GM12801 (cell line): Measurements from ENCODE around the gene TMEM107.

ENCODE experiments used
- TF ChIP-seq, protein P1 (sequence below): IDR thresholded peaks from one replicate; pipeline ENCODE4 v1.5.1; 2011; ENCODE audit warnings: control low read depth; ENCODE audit not compliant: insufficient read length; ENCODE audit errors: extremely low read depth

Gene TMEM107

DNA sequence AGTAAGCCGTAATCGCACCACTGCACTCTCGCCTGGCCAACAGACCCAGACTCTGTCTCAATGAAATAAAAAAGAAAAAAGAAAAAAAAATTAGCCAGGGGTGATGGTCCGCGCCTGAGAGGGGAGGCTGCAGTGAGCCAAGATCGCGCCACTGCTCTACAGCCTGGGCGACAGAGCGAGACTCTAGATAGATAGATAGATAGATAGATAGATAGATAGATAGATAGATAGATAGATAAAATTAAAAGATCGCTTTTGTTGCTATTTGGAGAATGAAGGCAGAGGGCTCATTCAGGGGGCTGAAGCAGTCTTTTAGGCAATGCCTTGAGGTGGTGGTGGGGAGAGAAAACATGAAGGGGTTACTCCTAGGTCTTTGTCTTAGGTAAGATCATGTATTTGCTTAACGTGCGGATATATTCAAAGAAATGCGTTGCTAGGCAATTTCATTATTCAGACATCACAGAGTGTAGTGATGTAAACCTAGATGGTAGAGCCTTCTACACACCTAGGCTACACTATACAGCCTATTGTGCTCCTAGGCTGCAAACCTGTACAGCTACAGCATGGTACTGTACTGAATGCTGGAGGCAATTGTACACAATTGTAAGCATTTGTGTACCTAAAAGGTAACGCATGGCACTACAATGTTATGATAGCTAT is 47.9 kb downstream of the TMEM107 start:
- TF ChIP-seq, protein P1, sequence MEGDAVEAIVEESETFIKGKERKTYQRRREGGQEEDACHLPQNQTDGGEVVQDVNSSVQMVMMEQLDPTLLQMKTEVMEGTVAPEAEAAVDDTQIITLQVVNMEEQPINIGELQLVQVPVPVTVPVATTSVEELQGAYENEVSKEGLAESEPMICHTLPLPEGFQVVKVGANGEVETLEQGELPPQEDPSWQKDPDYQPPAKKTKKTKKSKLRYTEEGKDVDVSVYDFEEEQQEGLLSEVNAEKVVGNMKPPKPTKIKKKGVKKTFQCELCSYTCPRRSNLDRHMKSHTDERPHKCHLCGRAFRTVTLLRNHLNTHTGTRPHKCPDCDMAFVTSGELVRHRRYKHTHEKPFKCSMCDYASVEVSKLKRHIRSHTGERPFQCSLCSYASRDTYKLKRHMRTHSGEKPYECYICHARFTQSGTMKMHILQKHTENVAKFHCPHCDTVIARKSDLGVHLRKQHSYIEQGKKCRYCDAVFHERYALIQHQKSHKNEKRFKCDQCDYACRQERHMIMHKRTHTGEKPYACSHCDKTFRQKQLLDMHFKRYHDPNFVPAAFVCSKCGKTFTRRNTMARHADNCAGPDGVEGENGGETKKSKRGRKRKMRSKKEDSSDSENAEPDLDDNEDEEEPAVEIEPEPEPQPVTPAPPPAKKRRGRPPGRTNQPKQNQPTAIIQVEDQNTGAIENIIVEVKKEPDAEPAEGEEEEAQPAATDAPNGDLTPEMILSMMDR, result no peak

DNA sequence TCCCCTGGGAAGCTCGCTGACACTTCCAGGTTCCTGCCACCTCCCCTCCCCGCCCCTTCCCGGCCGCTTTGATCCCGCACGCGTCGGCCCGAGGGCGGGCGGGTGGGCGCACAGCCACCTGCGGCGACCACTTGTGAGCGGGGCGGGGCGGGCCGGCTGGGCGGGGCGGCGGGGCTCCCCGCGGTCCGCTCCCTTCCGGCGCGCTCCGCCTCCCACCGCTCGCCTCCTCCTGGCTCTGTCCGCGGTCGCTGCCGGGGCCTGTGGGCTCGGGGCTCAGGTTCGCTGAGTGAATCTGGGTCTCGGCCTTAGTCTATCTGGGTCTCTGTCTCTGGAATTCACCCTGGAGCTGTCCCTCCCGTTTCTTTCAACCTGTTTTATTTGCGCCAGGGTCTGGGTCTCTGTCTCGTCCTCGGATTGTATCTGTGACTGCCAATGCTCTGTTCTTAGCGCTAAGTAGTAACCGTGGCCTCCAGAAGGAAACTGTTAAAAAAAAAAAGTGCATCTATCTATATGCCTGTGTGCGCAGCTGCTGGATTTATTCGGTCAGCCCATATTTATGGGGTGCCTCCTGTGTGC is 49.6 kb downstream of the TMEM107 start:
- TF ChIP-seq, protein P1, result no peak

DNA sequence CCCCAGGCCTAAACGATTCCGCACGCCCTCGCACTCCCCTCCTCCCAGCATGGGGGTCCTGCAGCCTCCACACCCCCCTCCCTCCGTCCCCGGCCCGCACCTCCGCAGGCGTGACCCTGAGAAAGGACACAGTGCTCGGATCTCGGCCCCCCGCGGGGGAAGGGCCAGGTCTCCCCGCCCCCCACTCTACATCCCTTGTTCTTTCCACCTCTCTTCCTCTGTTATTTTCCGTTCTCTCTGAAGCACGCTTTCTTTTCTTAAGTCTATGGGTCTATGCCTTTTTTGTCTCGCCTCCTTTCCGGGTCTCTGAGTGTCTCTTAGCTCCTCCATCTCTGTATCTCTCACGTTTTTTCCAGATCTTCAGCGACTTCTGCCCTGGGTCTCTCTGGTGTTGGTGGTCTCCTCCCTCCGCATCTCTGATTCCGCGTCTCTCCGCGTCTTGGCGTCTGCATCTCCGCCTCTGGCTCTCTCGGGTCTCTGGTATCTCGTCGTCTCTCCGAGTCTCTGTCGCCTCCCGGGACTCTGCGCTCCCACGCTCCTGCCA is 50.2 kb downstream of the TMEM107 start:
- TF ChIP-seq, protein P1, result no peak

DNA sequence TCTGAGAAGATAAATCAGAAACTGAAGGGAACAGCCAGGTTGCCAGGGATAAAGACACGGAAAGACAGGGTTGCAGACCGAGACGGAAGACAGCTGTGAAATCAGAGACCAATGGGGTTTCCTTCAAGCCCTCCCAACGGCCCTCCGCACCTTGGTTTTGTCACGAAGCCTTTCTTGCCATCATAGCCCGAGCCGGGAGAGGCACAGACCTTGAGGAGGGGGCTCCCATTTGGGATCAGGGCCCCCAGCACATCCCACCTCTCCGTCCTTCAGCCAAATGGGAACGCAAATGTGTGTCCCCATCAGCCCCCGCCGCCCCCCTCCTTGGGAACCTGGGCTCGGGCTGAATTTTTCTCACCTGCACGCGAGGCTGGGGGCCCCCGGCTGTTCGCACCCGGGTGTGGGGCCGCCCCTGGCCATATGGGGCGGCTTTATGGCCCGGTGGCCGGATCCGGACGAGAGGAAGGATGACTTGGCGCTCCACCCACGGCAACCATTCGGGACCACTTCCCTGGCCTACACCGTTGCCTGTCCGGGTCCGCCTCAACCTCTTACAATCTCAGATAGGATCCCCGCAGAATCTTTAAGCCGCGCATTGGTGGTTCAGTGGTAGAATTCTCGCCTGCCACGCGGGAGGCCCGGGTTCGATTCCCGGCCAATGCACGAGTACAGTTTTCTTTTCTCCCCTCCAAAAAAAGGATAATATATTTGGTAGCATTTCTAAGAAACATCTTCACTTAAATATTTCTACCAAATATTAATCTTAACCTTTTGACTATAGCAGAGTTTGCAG is 50.8 kb downstream of the TMEM107 start:
- TF ChIP-seq, protein P1, result no peak

DNA sequence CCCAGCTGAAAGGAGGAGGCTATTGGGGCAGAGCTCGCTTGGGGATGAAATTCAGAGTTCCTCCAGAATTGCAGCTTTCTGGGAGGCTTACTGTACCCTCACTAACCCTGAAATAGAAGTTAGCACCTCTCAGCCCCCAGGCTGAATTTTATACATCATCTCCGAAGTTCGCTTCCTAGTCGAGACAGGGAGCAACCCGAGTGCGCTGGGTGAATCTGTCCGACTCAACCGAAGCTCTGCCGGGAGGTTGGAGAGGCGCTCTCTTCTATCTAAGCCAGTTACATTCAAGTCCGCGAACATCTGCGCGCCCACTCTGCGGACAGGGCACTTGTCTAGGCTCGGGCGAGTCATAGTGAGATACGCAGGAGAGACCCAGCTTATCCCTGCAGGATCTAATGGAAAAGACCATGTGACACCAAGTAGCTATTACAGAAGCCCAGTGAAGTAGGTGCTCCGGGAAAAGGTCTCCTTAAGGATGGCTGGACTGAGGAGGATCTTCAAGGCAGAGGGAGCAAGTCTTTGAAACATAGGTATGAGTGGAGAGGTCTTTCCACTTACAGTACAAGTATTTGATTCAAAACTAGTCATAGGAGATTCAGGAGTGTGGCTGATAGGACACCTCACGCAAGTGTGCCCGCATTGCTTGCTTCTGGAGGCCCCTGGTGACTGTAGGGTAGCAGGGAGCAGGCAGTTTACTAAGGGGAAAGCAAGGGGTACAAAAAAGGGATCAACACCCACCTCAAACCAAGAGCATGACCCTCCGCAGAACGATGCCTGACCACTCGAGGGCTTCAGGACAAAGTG is 51.6 kb downstream of the TMEM107 start:
- TF ChIP-seq, protein P1, result no peak

DNA sequence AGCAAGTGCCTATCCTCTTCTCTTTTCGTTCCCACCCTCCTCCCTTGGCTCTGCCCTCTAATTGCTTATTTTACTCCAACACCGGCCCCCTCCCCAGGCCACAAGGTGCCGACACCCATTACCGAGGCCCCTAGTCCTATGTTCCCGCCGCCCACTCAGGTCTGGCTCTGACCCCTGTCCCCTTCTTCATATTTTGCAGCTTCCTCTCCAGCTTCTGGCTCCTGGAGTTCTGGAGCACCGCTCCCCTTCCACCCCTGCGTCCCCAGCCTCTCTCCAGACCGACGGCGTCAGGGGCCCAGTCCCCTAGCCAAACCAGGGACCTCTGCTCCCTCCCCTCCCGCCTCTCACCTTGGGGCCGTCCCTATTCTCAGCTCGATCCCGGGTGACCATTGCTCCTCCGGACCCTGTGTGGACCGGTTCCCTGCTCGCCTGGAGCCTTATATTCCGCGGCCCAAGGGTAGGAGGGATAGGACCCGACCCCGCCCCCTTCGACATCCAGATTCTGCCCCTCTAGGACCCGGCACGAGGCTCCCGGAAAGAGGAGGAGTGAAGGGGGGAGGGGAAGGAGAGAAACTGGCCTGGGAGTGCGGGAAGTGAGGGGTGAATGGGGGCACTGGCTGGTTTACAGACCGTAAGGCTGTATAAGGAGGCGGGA is 52.4 kb downstream of the TMEM107 start, which contains the start of gene HES7:
TSS of gene HES7 (minus strand) at position 412 of the 655 bp plus-strand sequence. CDS start at position 390, 22 bp downstream.
- TF ChIP-seq, protein P1, result no peak
